Gastrocnemius medialis (tissue), 4 donors: ENCODE measurements around the gene GMCL2.

Experiments used
- CTCF ChIP-seq, 5 experiments: fragments of 450-650 bp in 3 of 5; fragments of 200-600 bp in 2 of 5; sonication (generic) in 2 of 5; IDR thresholded peaks in 4 of 5; conservative IDR thresholded peaks in 1 of 5; 1 replicate in 4 of 5; 2 replicates in 1 of 5; pipeline ENCODE4 v1.5.1; 2016 to 2019; ENCODE audit warnings: antibody characterized with exemption in 5 of 5, mild to moderate bottlenecking in 3 of 5, moderate library complexity in 3 of 5
- POLR2A ChIP-seq, 2 donors: fragments of 450-650 bp; IDR thresholded peaks; one replicate each; pipeline ENCODE4 v1.6.1; 2017; ENCODE audit warnings: antibody characterized with exemption in 2 of 2, mild to moderate bottlenecking in 2 of 2, moderate library complexity in 2 of 2

- TF ChIP-seq CTCF (IDR thresholded peaks at IDR 0.05 in 4 of 5, conservative IDR thresholded peaks at IDR 0.05 in 1 of 5) (no peak), POLR2A (IDR thresholded peaks at IDR 0.05) (no peak)
Observed at GRCh38 chr5:178162481-178162880, 24.7 kb downstream of the GMCL2 start.
